ENCODE data around the gene GATD1. TPM values are rescaled to one million over a fixed set of nuclear protein-coding genes. Genes with fewer than 3 reads are reported as not detected.

Gene GATD1
- total and polyA plus RNA-seq, 9 of the 15 experiments (the other 6 are each of a cell fraction or from before 2014, with no cell fraction given) = 2.8 to 144 (median 36.9) TPM

DNA sequence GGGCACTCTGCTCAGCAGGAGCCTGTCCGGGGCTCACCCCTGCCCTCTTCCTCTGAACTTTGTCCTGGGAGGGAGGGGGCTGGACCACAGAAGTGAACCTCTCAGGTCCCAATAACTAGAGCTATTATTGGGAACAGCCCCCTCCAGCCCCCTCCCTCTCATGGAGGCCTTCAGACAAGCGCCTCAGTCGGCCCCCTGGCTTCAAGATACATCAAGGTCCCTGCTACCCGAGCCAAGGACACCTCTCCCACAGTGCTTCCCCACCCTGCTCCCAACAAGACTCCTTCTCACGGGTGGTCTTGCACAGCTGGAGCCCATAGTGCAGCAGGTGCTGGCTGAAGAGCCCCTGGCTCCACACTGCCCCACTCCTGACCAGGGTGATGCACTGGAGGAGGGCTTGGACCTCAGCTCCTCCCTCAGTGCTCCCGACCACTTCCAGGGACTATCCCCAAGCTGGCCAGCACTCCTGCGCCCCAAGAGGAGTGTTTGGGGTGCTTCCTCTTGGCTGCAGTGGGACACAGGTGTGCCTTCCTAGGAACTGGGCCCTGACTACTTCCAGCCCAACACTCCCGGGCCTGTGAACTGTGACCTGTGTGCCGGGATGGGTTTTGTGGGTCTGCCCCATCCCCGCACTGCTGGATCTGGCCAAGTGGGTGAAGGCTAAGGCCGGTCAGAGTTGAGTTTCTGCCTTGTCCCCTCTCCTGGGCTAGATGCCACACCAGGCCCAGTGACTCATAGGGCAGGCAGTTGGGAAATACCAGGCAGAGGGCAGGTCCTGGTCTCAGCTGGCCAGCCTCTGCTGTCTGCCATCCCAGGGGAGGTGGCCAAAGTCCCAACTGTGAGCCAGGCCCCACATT, 43.6 kb upstream of the GATD1 start:
- no peak overlapping the region for H2AFZ ChIP-seq (ENCODE audit: low read depth, low read length)
- H4K20me1 ChIP-seq (replicated peaks; ENCODE audit: control insufficient read depth, insufficient read depth, low read length) = peaks cover 13% of the 10 kb centered on the region
- H3K9me1 ChIP-seq (ENCODE audit: control insufficient read depth, insufficient read depth, low read length) = peaks cover 6% of the 10 kb centered on the region
- peaks cover 15 to 79% of the 10 kb centered on the region in 2 experiments; a peak in 4 of 5 replicates for H3K4me1 ChIP-seq (replicated peaks in 1 of 2; ENCODE audit: control insufficient read depth in 2 of 2, insufficient read depth in 2 of 2, low read length in 2 of 2)
- intact Hi-C loops (cut with micrococcal nuclease) = no loop called here
- CTCF ChIA-PET (ENCODE audit: low intra/inter-chr PET ratio) = no interaction called here
- peaks cover 38% of the 10 kb centered on the region; the same call in 1 of the 3 replicates for H3K36me3 ChIP-seq (ENCODE audit: control insufficient read depth, insufficient read depth, low read length)
- peak overlapping the region; percentile 89 for H3K4me3 ChIP-seq
- no peak for TF ChIP-seq ESRRB (CRISPR knock-in tag; IDR thresholded peaks at IDR 0.05; ENCODE audit: borderline replicate concordance)
- TF ChIP-seq POLR2AphosphoS2 (IDR thresholded peaks at IDR 0.05; ENCODE audit: low read length) = no peak
- 0 out of 2 replicates have a peak, but pooled peaks have one; percentile 50 for TF ChIP-seq MED1 (CRISPR knock-in tag; IDR thresholded peaks at IDR 0.05; ENCODE audit: borderline replicate concordance)
- TF ChIP-seq, protein P1, sequence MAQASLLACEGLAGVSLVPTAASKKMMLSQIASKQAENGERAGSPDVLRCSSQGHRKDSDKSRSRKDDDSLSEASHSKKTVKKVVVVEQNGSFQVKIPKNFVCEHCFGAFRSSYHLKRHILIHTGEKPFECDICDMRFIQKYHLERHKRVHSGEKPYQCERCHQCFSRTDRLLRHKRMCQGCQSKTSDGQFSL (CRISPR knock-in tag; IDR thresholded peaks at IDR 0.05) = peak; percentile 59; the same call in 1 of the 2 replicates
- TF ChIP-seq, protein P1 (tag; IDR thresholded peaks at IDR 0.05) = no peak
- 0 out of 2 replicates have a peak, but pooled peaks have one; percentile 6 for TF ChIP-seq STAG1 (CRISPR knock-in tag; IDR thresholded peaks at IDR 0.05; ENCODE audit: borderline replicate concordance)
- no peak for TF ChIP-seq ESRRA (IDR thresholded peaks at IDR 0.05; ENCODE audit: borderline replicate concordance, low read depth)
- no peak for TF ChIP-seq COPS2 (conservative IDR thresholded peaks at IDR 0.05)
- 0 out of 2 replicates have a peak, but pooled peaks have one; percentile 30 for TF ChIP-seq ZC3H4 (CRISPR knock-in tag; IDR thresholded peaks at IDR 0.05; ENCODE audit: borderline replicate concordance)
- TF ChIP-seq, protein P2, sequence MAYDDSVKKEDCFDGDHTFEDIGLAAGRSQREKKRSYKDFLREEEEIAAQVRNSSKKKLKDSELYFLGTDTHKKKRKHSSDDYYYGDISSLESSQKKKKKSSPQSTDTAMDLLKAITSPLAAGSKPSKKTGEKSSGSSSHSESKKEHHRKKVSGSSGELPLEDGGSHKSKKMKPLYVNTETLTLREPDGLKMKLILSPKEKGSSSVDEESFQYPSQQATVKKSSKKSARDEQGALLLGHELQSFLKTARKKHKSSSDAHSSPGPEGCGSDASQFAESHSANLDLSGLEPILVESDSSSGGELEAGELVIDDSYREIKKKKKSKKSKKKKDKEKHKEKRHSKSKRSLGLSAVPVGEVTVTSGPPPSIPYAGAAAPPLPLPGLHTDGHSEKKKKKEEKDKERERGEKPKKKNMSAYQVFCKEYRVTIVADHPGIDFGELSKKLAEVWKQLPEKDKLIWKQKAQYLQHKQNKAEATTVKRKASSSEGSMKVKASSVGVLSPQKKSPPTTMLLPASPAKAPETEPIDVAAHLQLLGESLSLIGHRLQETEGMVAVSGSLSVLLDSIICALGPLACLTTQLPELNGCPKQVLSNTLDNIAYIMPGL (CRISPR knock-in tag; IDR thresholded peaks at IDR 0.05) = 0 out of 2 replicates have a peak, but pooled peaks have one; percentile 28
- peak; percentile 51; the same call in 1 of the 2 replicates for TF ChIP-seq ZNF263 (CRISPR knock-in tag; IDR thresholded peaks at IDR 0.05; ENCODE audit: borderline replicate concordance)
- TF ChIP-seq SMARCA4 (IDR thresholded peaks at IDR 0.05) = no peak
- TF ChIP-seq CREB1 (IDR thresholded peaks at IDR 0.05) = no peak
- TF ChIP-seq CREB1 (CRISPR knock-in tag; IDR thresholded peaks at IDR 0.05) = 0 out of 2 replicates have a peak, but pooled peaks have one; percentile 7
- TF ChIP-seq, protein P3, sequence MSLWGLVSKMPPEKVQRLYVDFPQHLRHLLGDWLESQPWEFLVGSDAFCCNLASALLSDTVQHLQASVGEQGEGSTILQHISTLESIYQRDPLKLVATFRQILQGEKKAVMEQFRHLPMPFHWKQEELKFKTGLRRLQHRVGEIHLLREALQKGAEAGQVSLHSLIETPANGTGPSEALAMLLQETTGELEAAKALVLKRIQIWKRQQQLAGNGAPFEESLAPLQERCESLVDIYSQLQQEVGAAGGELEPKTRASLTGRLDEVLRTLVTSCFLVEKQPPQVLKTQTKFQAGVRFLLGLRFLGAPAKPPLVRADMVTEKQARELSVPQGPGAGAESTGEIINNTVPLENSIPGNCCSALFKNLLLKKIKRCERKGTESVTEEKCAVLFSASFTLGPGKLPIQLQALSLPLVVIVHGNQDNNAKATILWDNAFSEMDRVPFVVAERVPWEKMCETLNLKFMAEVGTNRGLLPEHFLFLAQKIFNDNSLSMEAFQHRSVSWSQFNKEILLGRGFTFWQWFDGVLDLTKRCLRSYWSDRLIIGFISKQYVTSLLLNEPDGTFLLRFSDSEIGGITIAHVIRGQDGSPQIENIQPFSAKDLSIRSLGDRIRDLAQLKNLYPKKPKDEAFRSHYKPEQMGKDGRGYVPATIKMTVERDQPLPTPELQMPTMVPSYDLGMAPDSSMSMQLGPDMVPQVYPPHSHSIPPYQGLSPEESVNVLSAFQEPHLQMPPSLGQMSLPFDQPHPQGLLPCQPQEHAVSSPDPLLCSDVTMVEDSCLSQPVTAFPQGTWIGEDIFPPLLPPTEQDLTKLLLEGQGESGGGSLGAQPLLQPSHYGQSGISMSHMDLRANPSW (CRISPR knock-in tag; IDR thresholded peaks at IDR 0.05) = no peak
- POLR2A ChIA-PET = interaction anchor here (0.6 to 5.2 kb wide), 14 partner anchors 8 to 179 kb away, joined by 3 to 36 read pairs (median 8); partner anchors contain the start of genes CD151, POLR2L, RPLP2 and TSPAN4
- peak overlapping the region; percentile 92; the same call in 2 of the 3 replicates for H3K27ac ChIP-seq (ENCODE audit: extremely low read depth, low read depth, low read length)
- WGBS (ENCODE audit: insufficient coverage, low coverage, missing lambda C conversion rate) = 78% methylated on average over 8 of the region's 11 CpGs
- no TSS peak for BruUV-seq (replicated peaks)
- FAIRE-seq (no peak), ATAC-seq (no peak), DNase-seq (ENCODE audit: extremely low read depth in 1 of 4, low spot score in 3 of 4) (no peak)
- peak overlapping the region; percentile 86 for H3K4me2 ChIP-seq (ENCODE audit: insufficient read depth, low read length)
- H3K9me3 ChIP-seq (replicated peaks; ENCODE audit: control insufficient read depth, insufficient read depth, low read depth, low read length) = no peaks in the 10 kb centered on the region
- no peaks in the 10 kb centered on the region for H3K27me3 ChIP-seq (ENCODE audit: control insufficient read depth in 2 of 2, insufficient read depth in 2 of 2, low read length in 2 of 2)
- H3K9ac ChIP-seq (ENCODE audit: insufficient read depth in 1 of 2, low read depth in 2 of 2, low read length in 2 of 2) = peak overlapping the region; percentile 87 to 100; a peak in 3 of 4 replicates
- H3K79me2 ChIP-seq (ENCODE audit: control insufficient read depth, insufficient read depth, low read length) = peaks cover 25% of the 10 kb centered on the region
- in situ Hi-C loops (cut with MboI) = no loop called here

Measured in K562 (cell line).